WI38 (cell line): ENCODE measurements around the gene LINC01488.
A peak's percentile ranks its signal among the peaks of the same experiment; 100 is the strongest.

Experiments used
- H3K4me3 ChIP-seq: 2 replicates; pipeline ENCODE4 v1.5.1; 2011; ENCODE audit warnings: low read depth, mild to moderate bottlenecking, control low read depth, low read length
- CTCF ChIP-seq: IDR thresholded peaks from 2 replicates; pipeline ENCODE4 v1.5.1; 2012; ENCODE audit warnings: low read depth, mild to moderate bottlenecking, control low read depth, low read length

LINC01488 gene

GRCh38 chr11:69492201-69492991, 10.9 kb downstream of the LINC01488 start:
- no peak overlapping the region for H3K4me3 ChIP-seq
- TF ChIP-seq CTCF, result no peak

GRCh38 chr11:69493931-69494821, 12.7 kb downstream of the LINC01488 start:
- H3K4me3 ChIP-seq, result no peak overlapping the region
- TF ChIP-seq CTCF, result no peak

- TF ChIP-seq CTCF, result no peak
- H3K4me3 ChIP-seq, result no peak overlapping the region
Observed at GRCh38 chr11:69494851-69495250, 13.4 kb downstream of the LINC01488 start.

- no peak for TF ChIP-seq CTCF
- H3K4me3 ChIP-seq, result no peak overlapping the region
Observed at GRCh38 chr11:69495441-69496201, 14.2 kb downstream of the LINC01488 start.

GRCh38 chr11:69496202-69496557, 14.7 kb downstream of the LINC01488 start:
- H3K4me3 ChIP-seq, result no peak overlapping the region
- TF ChIP-seq CTCF, result no peak

GRCh38 chr11:69496631-69497220, 15.3 kb downstream of the LINC01488 start:
- peak overlapping the region; percentile 29; the same call in 1 of the 2 replicates for H3K4me3 ChIP-seq
- no peak for TF ChIP-seq CTCF
